ENCODE data around the gene ATP8B4.
"Not testable (repeated sequence)": the region's sequence is repeated elsewhere in the genome, so short reads cannot be mapped to it uniquely, and the experiment has no call there.

ATP8B4 gene

DNA sequence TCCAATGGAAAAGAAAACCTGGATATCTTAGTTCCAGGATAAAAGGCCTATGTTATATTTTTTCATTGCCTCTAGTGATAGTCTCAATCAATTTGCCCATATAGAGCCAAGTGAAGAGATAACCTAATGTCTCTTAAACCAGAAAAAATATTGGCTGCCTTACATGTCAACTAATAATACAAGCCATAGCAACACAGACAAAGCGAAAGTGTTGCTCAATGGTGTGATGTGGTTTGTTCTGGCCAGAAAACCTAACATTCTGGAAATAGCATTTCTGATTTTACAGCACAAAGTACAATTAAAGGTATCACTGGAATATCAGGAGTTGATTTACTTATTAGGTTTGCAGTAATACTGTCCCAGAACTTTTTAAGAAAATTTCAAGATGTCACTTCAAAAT, 101.5 kb downstream of the ATP8B4 start:
- DNase-seq (ENCODE audit: low spot score), result no peak

DNA sequence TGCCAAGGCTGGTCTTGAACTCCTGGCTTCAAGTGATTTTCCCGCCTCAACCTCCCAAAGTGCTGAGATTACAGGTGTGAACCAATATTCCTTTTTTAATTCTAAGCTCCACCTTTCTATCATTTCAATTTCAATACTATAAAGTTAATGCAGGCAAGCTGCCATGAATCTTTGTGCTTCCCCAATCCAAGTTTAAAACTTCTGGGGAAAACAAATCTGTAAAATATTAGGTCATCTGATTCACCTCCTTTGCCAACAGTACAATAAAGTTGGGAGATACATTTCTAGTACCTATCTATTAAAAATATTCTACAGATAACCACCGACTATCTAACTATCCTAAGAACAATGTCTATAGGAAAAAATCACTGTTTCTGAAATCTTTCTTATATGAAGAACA, 102.1 kb downstream of the ATP8B4 start:
- no peak for DNase-seq (ENCODE audit: low spot score)

DNA sequence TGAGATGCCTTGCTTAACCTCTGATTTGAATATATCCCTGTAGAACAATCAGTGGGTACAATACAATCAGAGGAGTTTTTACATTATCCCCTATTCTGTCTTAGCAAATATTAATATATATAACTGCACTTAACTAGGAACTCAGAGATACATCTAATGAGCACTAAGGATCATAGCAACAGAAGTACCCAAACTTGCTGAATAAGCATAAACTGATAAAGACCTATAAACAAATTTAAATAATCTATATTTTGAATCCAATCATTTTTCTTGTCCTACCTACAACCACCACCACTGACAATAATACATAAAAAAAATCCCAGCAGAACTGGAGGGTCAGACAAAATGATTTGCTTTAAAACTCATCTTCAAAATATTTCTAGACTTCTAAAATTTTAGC, 106.2 kb downstream of the ATP8B4 start:
- no peak for DNase-seq (ENCODE audit: low spot score)

DNA sequence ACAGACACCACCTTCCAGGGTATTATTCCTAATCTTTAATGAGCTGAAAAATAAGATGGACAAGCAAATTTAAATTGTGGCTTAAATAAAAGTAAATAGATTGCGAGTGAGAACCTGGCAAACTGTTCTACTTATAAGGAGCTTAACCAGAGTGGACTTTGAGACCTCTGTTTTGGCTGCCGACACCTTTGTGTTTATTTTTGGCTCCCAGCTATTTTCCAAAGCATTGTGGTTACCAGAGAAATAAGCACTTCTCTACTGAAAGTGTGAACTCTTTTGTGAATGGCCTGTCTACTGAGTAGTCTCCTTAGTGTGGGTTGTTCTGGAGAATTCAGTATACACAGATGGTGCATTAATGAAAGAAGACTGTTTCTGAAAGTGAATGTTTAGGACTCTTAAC, 109.4 kb downstream of the ATP8B4 start:
- no peak for DNase-seq (ENCODE audit: low spot score)

DNA sequence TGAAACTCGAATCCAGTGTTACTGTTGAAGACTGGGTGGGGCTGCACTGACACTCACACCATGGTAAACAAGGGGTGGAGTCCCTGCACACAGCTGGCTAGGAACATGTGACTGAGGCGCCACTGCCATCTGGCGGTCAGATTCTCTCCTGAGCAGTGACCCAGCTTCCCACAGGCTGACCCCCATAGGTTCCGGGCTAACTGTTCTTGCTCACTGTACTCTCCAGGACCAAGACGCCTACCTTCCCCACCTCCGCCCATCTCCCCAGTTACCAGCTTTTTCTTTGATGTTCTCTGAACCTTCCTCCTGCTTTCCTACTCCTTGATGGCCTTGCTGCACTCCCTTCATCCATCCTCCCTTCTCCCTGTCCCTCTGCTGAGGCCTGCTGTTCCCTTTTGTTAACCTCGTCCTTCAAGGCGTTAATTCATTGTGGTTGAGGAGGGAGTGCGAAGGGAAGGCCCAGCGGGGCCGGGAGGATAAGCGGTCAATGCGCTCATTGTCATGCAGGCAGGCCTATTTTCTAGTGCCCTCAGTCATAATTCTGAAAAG, 115.2 kb downstream of the ATP8B4 start:
- peak; percentile 66 for DNase-seq (ENCODE audit: low spot score)

DNA sequence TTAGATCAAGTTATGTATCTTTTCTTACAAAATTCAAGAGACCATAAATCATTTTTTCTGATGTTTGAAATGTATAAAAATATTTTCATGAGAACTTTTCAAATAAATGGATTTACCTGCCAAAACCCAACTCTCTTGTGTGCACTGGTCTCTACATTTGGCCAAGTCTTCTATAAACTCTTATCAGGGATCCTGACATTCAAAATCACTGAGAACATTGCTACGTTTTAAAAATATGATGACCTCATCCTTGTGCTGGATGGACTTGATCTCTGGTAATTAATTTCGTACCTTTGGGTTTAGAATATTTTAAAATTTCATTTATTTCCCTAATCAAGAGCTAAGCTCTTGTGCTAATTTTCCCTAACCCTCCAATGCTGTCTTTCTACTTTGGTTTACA, 127.4 kb downstream of the ATP8B4 start:
- no peak for DNase-seq (ENCODE audit: low spot score)

DNA sequence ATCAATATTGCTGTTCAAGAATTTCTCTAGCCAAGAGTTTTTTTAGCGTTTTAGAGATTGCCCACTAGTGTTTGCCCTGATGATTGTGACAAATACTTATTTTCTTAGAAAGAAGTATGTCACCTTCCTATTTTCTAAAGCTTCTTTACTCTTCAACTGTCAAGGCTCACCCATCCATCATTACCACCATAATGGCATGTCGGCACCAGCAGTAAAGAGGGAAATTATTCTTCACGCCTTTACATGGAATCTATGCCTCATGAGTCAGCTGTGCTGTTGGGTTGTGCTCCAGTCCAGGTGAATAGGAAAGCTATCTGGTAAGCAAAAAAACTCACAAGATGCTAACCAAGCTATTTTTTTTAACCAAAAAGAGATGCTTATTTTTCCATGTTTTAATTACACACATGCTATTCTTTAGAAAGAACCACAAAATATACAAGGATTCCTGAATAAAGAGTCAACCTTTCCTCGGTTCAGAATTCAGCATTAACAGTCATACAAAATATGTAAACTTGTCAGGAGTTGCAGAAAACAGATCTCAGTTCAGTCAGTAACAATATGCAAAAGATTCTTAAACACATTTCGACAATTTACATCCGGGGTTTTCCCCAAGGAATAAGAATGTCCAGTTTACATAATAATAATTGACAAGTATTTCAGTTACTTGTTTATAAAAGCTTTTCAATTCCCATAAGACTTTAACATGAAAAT, 128.0 kb downstream of the ATP8B4 start:
- DNase-seq (ENCODE audit: low spot score), result peak; percentile 8

DNA sequence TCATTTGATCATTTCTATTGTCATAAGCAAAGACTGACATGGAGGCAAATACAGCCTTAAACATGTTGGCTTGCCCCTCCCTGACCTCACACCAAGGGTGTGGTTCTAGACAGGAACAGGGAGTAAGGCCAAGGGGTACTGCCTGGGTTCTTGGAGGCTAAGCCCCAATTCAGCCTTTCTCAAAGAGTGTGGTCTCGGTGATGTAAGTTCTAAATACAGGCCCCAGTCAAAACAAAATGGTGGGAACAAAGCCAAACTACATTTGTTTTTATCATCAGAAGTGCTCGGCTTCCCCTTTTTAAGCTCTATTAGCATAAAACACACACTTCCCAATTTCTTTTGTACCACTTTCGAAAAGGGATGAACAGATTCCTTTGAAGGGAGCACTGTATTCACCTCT, 129.5 kb downstream of the ATP8B4 start:
- no peak for DNase-seq (ENCODE audit: low spot score)

DNA sequence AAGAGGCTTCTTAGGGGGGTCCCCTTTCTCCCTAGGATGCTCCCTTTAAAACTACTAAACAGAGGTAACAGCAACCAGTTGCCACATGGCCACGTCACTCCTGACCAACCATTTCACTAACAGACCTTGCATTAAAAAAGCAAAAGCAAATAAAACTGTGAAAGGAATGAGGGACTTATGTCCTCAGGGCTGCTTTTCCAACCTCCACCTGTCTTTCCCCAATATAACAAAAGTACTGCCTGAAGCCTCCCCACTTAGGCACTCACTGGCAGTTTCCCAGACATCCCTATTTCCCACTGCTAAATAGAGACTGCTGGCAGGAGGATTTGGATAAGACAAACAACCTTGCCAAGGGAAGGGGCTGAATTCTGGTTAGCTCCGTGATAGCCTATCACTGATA, 130.3 kb downstream of the ATP8B4 start:
- no peak for DNase-seq (ENCODE audit: low spot score)

DNA sequence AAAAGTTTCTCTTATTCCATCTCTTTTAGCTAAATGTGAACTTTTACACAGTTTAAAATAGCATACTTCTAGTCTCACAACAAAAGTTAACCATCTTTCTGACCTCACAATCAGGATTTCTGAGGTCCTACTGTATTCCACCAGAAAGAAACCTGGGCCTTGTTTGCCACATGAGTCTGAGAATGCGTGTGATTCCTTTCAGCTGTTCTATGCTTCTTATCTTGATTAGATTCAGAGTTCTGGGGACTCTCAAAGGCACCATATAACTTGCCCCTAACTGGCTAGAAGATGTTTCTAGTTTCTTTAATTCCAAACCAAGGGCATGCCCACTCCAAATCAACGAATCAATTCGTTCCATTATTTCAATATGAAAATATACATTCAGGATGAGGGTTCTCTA, 131.1 kb downstream of the ATP8B4 start:
- no peak for DNase-seq (ENCODE audit: low spot score)

DNA sequence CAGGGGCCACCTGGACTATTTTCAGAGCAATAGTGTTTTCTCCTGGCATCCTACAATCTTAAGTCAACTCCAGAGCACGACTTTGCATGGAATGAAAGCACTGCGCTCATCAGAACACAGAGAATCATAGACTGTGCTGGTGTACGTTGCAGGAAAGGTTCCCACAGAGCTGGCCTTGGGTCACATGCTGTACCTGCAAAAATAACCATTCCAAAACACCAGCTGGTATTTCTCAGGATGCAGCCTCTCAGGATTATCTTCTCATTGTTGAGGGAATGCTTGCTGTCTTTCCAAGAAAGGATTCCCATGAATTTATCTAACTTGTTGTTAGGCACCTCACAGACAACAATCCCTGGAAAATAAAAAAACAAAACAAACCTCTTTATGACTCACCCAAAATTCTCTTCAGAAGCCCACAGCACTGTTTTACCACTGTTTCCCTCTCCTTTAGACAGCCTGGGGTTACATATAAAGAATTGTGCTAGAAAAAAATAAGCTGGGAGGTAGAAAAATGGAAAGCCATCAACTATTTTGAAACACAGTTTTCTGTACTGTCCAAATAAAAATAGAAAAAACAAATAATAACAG, 131.7 kb downstream of the ATP8B4 start:
- DNase-seq (ENCODE audit: low spot score), result no peak

DNA sequence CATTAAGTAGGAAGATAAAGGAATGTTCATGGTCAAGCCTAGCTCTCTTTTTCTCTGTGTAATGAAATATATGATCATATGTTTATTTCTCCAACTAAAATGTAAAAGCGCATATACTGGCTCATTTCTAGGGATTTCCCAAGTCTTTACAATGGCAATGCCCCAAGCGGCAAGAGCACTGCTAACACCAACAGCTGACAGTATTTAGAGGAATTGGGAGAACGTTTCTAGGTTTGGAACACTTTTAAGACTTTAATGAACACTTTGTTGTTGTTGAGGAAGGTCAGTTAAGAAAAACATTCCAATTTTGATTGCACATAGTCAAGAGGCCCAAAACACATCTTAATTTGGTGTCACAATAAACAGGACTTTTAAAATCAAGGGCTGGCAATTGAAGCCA, 132.7 kb downstream of the ATP8B4 start:
- no peak for DNase-seq (ENCODE audit: low spot score)

DNA sequence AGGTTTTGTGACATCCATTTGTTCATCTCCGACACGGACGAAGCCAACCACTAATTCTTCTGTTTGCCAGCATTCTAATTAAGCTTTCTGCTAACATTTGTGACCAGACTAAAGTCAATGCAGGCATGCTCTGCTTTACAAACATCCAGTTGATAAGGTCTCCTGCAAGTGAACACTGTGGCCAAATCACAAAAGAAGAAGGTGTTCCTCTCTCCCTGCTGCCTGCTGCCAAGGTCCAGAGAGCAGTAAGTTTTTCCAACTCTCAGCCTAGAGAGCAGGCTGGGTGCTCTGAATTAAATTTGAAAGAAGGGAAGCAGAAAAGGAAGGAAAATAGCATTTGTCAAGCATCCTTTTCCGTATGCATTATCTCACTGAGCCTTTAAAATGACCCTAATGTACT, 133.6 kb downstream of the ATP8B4 start:
- DNase-seq (ENCODE audit: low spot score), result no peak

DNA sequence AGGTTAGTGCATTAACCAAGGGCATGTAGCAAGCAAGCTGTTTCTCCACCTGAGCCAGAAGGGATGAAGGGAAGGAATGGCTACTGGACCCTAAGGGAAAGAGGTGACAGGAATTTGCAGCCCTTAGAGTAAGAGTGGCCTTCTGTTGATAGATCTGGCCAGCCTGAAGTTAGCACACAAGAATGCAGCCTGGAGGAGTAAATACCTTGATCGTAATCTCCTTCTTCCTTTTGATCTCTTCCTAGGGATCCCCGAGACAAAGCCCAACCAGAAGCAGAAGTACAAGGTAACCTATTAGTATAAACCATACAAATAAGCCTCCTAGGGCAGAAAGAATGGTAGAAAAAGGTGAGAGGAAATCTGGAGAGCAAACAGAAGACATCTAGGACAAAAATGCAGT, 134.6 kb downstream of the ATP8B4 start:
- no peak for DNase-seq (ENCODE audit: low spot score)

DNA sequence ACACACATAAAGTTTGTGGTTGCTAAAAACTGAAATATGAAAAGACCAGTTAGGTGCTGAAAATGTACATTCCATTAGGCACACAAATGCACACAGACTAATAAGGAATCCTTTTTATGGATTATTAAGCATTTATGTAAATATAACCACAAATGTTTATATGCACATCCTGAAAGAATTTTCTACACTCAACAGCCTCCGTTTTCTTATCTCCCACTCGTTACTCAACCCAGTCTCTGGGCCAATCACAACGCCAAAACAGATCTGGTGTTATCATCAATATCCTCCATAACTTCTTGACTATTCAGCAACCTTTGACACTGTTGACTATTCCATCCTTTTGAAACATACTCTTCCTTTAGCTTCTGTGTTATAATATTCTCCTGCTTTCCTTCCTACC, 136.4 kb downstream of the ATP8B4 start:
- DNase-seq (ENCODE audit: low spot score), result no peak

DNA sequence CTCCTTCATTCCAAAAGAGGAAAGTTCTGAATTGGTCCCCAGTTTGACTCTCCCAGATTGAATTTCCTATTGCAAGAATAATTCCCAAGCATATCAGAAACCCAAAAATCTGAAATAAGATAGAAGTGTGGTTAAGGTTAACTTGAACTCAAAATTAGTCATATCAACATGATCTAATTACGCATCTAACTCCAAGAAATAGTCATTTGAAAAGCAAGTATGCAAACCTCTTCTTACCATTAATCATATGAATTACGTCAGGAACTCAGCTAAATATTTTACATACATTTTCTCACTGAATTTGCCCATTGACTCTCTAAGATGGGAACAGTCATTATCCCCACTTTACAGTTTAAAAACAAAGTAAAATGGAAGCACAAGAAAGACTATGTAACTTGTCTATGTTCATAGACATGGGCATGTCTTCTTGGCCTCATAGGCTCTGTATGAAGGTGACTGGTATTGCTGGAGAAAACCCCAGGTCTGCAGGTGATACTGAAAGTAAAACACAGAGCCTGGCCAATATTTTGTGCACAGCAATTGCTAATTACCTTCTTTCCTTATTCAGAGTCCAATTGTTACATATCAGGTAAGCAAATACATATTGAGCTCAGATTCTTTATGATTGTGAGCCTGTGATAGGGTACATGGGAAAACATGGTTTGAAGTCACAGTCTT, 139.2 kb downstream of the ATP8B4 start:
- no peak for DNase-seq (ENCODE audit: low spot score)

DNA sequence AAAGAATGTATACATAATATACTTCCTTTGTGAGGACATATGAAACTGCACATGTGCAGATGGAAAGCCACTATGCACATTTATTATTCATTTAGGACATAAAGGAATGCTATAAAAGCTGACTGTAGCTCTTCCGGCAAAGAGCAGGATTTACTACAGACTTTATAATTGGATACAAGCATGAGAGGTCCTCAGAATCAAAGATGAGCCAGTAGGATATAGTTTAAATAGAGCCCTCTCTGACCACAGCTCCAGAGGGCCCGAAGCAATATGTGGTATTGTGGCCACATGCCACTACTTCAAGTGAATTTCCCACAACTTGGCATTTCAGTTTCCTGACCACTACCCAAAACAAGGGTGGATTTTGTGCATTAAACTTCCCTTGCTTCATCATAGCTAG, 140.9 kb downstream of the ATP8B4 start:
- no peak for DNase-seq (ENCODE audit: low spot score)

DNA sequence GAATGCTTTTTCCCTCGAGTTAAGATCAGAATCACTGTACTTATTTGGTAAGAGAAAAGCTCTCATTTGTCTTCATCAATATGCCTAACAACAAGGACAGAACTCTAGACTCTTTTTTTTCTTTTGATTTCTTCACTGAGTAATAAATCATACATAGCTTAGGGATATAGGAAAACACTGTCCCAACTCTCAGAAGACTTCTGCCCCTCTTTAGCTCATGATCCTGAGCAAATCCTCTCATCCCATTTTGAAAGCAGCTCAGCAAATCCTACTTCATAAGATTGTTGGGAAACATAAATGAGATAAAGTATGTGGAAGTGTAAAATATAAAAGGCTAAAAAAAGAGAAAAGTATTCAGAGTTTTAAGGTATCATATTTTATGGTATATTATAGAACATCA, 141.7 kb downstream of the ATP8B4 start:
- DNase-seq (ENCODE audit: low spot score), result no peak

DNA sequence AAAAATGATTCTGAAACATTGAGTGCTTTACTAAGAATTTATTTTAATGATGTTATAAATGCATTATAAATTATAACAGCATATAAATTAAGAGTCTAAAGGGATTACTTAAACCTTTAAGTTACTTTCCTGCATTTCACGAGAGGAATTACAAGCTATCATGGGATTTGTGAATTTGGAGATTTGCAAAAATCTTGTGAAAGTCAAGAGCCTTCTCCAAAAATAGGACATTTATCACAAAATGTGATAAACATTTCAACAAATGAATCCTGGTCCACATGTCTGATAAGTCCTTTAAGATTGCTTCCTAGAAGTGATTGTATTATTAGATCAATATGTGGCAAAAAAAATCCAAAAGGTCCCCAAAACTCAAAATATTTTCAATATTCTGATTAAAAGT, 154.5 kb downstream of the ATP8B4 start:
- no peak for DNase-seq (ENCODE audit: low spot score)

DNA sequence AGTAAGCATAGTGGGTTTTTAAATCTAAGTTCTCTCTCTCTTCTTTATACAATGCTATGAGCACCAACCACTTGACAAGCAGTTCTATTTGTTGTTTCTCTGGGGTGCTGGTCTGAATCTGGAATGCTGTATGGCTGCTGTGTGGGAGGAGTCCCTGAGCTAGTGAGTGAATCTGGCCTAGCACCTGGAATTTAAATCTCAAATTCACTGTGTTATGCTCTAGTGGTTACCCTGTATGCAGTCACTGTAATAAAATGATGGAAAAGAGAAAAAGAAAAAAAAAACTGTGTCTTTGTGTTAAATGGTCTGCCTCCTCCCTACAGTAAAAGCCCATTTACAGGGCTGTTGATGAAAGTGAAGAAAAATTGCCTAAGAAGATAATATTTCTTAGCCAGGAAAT, 155.0 kb downstream of the ATP8B4 start:
- DNase-seq (ENCODE audit: low spot score), result no peak

DNA sequence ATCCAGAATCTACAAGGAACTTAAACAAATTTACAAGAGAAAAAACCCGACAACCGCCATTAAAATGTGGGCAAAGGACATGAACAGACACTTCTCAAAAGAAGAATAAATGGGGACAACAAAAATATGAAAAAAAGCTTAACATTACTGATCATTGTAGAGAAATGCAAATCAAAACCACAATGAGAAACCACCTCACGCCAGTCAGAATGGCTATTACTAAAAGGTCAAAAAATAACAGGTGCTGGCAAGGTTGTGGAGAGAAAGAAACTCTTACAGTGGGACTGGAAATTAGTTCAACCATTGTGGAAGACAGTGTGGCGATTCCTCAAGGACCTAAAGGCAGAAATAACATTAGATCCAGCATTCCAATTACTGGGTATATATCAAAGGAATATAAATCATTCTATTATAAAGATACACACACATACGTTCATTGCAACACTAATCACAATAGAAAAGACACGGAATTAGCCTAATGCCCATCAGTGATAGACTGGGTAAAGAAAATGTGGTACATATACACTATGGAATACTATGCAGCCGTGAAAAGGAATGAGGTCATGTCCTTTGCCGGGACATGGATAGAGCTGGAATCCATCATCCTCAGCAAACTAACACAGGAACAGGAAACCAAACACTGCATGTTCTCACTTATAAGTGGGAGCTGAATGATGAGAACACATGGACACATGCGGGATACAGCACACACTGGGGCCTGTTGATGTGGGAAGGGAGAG, 155.8 kb downstream of the ATP8B4 start:
- DNase-seq (ENCODE audit: low spot score), result not testable (repeated sequence)

DNA sequence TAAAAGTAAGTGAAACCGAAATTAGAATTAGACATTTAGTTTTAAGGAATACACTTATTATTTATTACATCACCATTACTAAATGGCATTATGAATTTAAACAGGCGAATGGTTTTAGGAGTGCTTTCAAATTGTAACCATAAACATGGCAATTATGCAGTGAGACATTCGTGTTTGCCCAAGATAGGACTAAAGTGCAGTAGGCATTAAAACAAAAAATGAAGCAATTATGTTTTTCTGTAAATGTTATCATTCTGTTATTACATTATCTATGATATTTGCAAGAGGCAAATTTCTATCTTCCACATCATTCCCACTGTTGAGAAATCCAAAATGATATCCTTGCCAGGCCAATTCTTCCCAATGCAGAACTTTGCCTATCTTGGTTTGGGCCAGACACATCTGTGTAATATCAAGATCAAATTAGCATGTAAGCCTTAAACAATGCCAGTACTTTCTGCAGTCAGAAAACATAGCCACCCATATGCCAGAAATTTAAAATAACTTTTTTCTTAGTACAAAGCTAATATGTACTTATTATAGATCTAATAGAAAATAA, 156.9 kb downstream of the ATP8B4 start:
- no peak for DNase-seq (ENCODE audit: low spot score)
